ENCODE data around the gene SCGB1A1.
"Not testable (repeated sequence)": the region's sequence is repeated elsewhere in the genome, so short reads cannot be mapped to it uniquely, and the experiment has no call there.

The SCGB1A1 gene

DNA sequence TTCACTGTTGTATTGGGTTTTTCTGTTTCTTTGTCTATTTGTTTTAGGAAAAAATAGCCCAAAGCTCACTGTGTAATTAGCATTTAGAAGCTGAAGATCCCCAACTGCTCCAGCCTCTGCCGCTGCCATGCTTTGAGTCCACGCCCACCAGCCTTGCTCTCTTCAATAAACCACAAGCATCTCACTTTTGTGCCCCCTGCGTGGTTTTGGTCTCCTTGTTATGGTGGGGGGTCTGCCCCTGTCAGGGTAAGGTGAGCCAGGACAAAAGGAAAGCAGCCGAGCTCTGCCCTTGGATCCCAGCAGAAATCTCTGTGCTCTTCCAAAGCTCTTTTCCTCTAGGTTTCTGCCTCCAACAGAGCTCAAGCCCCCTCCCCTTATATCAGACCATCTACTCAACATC is 4.2 kb downstream of the SCGB1A1 start:
- DNase-seq = no peak

DNA sequence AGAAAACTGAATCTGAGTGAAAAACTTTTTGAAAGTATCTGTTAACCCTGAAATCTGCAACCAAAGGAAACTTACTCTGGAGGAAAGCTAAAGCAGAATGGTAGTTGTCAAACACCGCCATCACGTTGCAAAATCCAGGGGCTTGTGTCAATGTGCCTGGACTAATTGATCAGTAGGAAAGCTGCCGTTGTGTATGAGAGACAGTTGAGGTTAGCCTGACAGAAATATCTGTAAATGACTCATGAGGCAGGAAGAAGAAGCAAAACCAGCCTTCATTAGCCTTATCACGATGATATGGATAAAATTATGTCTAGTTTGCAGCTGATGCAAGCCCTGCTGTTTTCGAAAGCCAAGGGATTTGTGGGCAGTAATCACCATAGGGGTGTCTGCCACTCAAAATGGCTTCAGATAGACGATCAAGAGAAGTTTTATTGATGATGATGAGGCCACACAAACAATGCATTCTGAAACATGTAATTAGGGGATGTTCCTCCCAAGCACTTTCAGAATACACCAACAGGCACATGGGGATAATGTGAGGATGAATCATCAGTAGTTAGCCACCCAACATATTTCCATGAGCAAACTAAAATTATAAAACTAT is 8.9 kb downstream of the SCGB1A1 start:
- peak; percentile 76 to 89 (median 89) for DNase-seq

DNA sequence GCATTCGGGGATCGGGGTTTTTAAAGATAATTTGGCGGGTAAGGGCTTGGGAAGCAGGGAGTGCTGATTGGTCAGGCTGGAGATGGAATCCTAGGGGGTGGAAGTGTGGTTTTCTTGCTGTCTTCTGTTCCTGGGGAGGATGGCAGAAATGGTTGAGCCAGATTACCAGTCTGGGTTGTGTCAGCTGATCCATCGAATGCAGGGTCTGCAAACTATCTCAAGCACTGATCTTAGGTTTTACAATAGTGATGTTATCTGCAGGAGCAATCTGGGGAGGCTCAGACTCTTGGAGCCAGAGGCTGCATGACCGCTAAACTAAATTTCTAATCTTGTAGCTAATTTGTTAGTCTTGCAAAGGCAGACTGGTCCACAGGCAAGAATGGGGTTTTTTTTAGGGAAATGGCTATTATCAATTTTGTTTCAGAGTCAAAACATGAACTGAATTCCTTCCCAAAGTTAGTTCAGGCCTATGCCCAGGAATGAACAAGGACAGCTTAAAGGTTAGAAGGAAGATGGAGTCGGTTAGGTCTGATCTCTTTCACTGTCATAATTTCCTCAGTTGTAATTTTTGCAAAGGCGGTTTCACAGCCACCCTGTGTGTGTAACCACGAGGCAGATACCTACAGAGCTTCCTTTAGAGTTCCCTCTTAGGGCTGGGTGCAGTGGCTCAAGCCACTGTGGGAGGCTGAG is 10.2 kb downstream of the SCGB1A1 start:
- DNase-seq = peak in 2 of 3 donors; percentile 35 to 37

DNA sequence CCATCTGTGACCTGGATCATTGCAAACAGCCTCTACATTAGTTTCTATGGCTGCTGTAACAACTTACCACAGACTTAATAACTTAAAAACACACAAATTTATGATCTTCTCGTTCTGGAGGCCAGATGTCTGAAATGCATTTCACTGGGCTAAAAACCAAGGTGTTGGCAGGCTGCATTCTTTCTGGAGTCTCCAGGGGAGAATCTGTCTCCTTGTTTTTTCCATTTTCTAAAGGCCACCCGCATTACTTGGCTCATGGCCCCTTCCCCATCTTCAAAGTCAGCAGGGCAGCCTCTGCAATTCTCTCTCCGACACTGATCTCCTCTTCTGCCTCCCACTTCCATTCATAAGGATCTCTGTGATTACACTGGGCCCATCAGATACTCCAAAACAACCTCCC is 11.6 kb downstream of the SCGB1A1 start:
- DNase-seq = no peak

DNA sequence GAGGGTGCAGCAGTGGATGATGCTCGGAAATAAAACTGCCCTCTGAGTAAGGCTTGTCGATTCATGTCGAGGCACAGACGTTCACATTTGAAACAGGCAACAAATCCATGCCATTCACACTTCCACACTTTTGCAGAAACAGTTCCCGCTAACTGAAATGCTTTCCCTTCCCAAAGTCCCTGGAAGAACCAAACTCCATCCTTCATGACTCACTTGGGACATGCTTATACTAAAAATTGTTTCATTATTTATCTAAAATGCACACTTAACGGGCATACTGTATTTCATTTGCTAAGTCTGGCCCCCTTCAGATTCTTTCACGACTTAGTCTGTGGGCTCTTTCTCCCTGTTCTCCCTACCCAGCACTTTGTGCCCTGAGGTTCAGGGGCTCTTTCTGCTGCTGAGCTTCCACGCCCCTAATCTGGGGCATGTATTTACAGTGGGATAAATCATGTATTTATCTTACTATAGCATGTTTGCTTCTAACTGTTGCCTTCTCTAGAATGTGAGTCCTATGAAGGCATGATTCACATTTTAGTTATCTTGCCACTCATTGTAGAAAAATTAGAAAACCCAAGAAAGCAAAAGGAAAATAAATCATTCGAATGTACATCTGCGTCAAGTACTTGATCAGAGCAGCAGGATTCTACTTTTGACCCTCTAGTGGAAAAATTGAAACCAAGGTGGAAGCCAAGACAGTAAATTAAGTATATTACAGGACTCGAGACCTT is 12.5 kb downstream of the SCGB1A1 start:
- no peak for DNase-seq

DNA sequence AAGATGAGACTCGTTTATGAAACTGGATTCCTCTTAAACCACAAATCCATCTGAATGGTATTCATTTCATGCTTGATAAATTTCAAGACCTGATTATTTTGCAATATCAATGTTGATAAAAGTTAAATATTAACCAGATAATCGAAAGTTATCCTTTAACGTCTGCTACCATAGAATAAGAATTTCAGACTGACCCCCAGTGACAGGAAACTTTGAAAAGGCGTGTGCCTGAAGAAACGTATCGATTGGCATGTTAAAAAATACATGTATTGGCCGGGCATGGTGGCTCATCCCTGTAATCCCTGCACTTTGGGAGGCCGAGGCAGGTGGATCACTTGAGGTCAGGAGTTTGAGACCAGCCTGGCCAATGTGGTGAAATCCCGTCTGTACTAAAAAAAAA is 13.9 kb downstream of the SCGB1A1 start:
- DNase-seq = no peak

DNA sequence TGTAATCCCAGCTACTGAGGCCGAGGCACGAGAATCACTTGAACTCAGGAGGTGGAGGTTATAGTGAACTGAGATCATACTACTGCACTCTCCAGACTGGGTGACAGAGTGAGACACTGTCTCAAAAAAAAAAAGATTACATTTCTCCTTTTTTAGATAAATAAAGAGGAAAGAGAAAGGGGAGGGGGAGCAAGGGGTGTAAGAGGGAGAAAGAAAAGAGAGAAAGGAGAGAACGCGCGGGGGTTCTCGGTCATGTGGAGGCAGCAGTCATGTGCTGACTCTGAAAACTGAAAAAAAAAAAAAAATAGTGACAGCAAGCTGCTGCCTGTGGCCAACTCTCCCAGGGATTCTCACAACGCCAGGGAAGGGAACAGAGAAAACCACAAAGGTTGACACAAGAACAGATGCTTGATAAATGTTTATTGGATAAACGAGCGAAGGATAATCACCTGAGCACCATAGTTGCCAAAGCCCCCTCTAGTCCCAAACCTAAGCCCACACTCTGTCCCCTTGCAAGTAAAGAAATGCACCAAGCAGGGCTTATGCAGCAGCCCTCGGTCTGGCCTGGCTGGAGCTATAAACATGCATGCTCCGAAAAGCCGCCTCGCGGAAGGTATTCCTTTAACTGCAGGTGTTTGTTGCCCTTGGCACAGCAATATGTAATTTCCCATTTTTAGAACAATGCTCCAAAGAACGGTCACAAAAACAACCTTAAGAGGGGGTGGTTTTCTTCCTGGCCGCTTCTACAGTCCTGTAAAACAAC is 14.5 kb downstream of the SCGB1A1 start:
- DNase-seq = peak; percentile 47 to 52 (median 51)

DNA sequence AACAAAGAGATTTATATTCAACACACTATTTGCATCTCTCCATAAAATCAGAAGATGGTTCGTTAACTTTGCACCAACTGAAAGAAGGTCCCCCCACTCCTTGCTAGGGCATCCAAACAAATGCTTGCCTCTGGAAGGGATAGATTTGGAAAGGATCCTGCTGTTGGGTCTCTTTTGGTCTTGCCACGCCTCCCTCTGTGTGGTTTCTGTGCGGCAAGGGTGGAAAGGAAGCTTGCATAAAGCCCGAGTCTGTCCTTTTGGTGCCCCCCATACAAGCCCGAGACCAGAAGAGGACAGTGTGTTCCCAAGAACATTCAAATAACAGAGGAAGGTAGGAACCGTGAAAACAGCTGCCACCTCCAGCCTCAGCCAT is 15.1 kb downstream of the SCGB1A1 start:
- no peak for DNase-seq

DNA sequence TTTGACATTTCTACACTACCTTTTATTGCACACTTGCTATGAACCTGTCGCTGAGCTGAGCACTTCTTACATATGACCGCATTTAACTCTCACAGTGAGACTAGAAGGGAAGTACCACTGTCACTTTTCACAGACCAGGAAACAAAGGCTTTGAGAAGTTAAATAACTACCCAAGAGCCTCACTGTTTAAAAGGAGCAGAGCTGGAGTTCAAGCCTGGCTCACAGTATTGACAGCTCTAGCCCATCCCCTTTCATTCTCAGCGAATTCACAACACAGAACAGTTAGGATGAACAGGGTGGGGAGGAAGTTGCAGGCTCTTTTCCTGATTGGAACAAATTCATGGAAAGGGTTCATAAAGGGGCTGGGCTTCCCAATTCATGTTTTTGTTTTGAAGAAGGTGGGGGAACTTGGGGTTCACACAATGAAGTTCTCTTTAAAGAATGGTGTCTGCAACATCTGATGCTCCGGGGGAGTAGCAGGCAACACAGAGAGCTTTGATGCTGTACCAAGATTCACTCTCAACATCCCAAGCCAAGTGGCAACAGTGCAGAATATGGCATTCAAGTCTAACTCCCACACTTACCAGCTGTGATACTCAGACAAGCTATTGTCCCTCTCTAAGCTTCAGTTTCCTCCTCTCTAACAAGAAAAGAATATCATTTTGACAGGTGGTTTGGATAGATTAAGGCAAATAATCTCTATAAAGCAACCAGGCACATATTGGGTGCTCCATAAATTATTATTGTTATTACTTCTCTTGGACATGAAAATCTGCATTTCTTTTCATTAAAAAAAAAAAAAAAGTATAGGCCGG is 17.2 kb downstream of the SCGB1A1 start:
- DNase-seq = peak; percentile 32 to 59 (median 51)

DNA sequence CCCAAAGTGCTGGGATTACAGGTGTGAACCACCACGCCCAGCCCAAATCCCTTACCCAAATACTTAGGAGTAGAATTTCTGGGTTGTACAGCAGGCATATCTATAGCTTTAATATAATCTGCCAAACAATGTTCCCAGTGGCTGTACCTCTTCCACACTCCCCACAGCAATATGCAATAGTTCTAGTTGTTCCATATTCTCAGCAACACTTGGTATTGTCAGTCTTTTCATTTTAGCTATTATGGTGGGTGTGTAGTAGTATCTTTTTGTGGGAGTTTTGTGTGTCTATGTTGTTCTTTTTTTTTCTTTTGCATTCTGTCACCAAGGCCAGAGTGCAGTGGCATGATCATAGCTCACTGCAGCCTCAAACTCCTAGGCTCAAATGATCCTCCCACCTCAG is 18.8 kb downstream of the SCGB1A1 start:
- no peak for DNase-seq

DNA sequence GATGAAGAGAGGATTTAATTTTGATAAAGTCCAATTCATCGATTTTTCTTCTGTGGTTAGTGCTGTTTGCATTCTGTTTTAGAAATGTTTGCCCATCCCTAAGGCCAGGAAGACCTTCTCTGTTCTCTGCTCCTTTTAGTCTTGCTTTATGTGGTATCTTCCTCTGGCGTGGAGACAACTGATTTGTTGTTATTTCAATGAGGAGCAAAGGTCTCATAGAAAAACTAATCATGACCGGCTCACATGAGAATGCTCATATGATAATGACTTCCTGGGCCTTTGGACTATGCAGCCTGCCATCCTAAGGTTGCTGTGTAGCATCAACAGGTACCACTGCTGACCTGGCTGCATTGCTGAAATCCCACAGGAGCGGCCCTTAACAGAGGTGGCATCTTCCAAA is 19.8 kb downstream of the SCGB1A1 start:
- no peak for DNase-seq

DNA sequence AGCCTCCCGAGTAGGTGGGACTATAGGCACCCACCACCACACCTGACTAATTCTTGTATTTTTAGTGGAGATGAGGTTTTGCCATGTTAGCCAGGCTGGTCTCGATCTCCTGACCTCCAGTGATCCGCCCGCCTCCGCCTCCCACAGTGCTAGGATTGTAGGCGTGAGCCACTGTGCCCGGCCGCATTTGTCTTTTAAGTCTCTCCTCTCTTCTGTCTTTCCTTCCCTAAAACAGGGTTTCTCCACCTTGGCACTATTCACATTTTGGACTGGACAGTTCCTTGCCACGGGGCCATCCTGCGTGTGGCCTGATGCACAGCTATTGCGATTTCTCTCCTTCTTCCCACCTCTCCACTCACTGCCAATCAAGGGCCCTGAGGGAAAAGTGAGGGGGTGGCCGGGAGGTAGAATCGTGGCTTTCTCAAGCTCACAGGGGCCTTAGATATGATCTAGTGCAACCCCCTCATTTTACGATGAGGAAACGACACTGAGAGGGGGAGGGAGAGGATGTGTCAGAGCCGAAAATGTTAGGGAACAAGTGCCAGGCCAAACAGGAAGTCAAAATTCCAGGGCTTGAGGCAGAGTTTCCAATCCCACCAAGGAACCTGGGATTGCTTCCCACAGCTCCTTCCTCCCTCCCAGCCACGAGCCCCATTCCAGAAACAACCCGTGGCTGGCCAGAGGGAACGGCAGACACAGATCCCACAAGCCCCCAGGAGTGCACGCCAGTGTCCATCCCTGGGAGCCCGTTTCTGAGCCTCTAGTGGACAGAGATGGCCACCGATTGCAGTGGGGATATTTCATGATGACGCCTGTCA is 21.2 kb downstream of the SCGB1A1 start:
- DNase-seq = peak; percentile 80 to 82 (median 82)

DNA sequence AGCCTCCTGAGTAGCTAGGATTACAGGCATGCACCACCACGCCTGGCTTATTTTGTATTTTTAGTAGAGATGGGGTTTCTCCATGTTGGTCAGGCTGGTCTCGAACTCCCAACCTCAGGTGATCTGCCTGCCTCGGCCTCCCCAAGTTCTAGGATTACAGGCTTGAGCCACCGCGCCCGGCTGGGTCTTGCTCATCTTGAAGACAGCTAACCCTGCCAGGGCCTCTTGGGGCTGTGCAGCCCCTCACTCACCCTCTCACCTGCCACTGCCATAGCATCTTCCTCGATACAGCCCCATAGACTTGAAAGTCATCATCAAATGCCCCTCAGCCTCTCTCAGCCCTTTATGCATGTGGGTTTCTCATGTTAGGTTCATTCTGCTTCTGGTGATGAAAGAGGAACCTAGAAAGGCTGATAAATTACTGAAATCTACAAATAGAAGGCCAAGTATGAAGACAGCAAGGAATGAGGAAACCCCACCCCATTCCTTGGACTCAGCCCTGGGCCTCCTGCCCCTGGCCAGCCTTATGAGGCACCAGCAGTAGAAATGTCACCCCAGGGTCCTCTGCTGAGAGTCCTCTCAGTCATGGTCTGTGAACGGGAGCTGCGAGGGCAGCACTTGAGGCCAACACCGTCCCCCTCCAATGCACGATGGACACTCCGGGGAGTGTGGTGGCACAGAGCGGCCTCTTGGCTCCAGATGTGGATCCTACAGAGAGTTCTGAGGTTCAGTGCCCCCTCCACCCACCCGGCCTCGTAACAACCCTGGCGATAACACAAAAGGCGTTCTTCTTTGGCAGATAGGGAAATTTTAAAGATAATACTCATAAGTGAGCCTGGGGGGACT is 24.8 kb downstream of the SCGB1A1 start:
- peak; percentile 52 to 56 (median 55) for DNase-seq

DNA sequence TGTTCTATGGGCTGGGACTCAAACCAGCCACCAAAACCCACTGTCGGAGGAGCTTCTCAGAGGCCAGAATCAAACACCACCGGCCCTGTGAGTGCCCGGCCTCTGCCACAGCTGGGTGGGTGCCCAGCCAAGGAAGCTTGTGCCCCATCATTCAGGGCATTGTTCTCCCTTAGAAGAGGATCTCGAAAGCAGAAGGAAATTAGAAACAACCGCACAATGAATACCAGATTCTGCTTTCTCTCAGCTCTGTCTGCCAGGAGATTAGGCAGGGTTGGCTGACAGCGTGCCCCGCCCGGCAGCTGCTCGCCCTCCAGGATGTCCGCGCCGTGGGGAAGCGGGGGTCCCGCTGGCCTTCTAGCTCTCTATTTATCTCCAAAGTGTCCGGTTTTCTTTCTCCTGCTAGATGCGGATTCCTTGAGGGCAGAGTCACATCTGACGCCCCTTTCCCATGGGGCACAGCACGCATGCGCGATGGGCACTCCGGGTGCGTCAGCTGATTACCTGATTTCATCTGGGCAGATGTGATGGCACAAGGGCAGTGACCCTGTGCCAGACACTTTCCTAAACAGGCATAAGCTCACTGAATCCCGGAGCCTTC is 25.5 kb downstream of the SCGB1A1 start:
- DNase-seq = peak; percentile 77 to 81 (median 79)

DNA sequence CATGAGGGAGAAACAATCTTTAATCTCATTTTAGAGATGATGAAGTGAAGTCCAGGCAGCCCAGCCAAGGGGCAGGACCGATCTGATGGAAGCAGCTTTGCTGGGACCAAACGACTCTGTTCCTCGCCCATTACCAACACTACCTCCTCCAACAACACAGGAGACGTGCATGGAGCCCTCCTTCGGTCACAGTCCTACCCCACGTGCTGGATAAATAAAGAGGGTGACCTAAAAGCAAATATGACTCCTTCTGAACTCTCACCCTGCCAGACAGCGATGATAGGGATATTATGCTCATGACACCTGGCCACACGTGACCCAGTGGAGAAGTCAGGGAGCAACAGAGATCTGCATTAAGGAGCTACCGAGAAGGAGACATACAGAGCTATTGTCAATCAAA is 26.0 kb downstream of the SCGB1A1 start:
- no peak for DNase-seq

DNA sequence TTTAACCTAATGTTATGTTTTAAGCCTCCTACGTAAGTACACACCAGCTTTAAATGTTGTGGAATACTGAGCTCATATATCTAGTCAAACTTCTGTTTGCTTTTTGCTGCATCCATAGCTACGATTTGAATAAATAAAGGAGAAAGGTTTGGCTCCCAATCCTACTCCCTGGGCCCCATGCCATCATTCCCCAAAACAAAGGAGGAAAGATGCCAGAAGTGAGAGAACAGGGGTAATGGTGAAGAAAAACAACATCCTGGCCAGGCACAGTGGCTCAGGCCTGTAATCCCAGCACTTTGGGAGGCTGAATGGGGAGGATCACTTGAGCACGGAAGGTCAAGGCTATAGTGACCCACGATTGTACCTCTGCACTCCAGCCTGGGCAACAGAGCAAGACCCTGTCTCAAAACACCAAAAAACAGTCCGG is 26.5 kb downstream of the SCGB1A1 start:
- DNase-seq = no peak

DNA sequence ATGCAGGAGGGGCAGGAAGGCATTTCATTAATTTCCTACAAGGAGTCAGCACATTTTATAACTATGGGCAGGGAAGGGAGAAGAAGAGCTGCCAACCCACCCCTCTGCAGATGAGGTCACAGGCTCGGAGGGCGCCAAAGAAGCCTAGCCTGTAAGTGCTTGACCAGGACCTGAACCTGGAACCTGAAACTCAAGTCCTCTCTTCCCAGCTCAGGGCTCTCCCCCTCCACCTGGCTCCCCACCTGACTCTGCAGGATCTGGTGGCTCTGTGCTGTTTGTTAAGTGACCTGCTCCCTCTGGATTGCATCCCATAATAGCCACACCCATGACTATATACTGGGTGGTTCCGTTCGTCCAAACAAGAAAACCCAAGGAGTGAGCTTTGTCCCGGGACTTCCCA is 27.3 kb downstream of the SCGB1A1 start:
- no peak for DNase-seq

DNA sequence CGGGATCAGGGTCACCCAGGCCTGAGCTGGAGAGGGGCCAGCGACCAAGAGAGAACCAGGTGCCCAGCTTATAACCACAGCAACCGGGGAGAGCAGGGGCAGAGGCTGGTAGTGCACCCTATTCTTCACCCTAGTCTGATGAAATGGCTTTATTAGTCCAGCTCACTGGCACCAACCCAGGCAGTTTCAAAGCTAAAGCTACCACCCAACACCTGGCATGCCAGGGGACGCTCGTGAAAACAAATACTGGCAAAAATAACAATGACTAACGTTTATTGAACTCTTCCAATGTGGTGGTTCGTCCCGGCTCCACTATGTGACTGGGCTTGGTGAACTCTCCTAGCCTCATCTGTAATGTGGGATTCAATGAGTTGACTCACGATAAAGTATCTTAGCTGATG is 30.6 kb downstream of the SCGB1A1 start:
- DNase-seq = no peak

DNA sequence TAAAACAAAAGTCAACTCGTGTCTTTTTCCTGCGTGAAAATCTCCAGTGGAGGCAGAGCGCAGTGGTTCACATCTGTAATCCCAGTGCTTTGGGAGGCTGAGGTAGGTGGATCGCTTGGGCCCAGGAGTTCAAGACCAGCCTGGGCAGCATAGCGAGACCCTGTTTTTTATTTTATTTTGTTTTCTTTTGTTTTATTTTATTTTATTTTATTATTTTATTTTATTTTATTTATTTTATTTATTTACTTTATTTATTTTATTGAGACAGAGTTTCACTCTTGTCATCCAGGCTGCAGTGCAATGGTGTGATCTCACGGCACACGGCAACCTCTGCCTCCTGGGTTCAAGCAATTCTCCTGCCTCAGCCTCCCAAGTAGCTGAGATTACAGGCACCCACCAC is 31.1 kb downstream of the SCGB1A1 start:
- DNase-seq = not testable (repeated sequence)

All from suppressor macrophage treated with lipopolysaccharide for 1 hour (primary cell).